HFFc6 (cell line): ENCODE data around the gene PNPLA1. TPM values are rescaled to one million over a fixed set of nuclear protein-coding genes. Genes with fewer than 3 reads are reported as not detected.

ENCODE experiments used
- DNase-seq: peaks from one replicate; pipeline ENCODE4 v3.0.0-alpha.2; 2018
- H3K27ac Mint-ChIP-seq: 2 replicates; pipeline ENCODE4 v1.8.0; 2020; ENCODE audit warnings: mild to moderate bottlenecking, mixed read lengths
- H3K27me3 Mint-ChIP-seq: 2 replicates; pipeline ENCODE4 v1.8.0; 2021; ENCODE audit warnings: mild to moderate bottlenecking, moderate library complexity, mixed read lengths; ENCODE audit not compliant: insufficient read depth
- H3K36me3 Mint-ChIP-seq: 2 replicates; pipeline ENCODE4 v1.8.0; 2021; ENCODE audit warnings: low read depth, mixed read lengths
- H3K4me1 Mint-ChIP-seq: 2 replicates; pipeline ENCODE4 v1.8.0; 2020; ENCODE audit warnings: low read depth, mixed read lengths
- H3K4me3 Mint-ChIP-seq: 2 replicates; pipeline ENCODE4 v1.8.0; 2020; ENCODE audit warnings: mild to moderate bottlenecking, moderate library complexity, mixed read lengths
- H3K9me3 Mint-ChIP-seq: 2 replicates; pipeline ENCODE4 v1.8.0; 2020; ENCODE audit warnings: mild to moderate bottlenecking, mixed read lengths
- total RNA-seq, 6 experiments: library from RNA; stranded (reverse); fragmentation: NEBNext Ultra II Directional; extraction: Animal tissue kit (Norgen Biotek cat#: 25700); gene quantifications; 2 replicates in 1 of 6; 3 replicates in 5 of 6; pipeline ENCODE4 v1.2.3, GENCODE V29; 2021
- TF ChIP-seq, protein P1 (sequence below): fragments of 200-600 bp; sonication (generic); IDR thresholded peaks from 2 replicates; pipeline ENCODE4 v1.5.0; 2021; ENCODE audit warnings: antibody characterized with exemption, mild to moderate bottlenecking

The PNPLA1 gene
- total RNA-seq, 6 experiments from 2014 or later: not detected

DNA sequence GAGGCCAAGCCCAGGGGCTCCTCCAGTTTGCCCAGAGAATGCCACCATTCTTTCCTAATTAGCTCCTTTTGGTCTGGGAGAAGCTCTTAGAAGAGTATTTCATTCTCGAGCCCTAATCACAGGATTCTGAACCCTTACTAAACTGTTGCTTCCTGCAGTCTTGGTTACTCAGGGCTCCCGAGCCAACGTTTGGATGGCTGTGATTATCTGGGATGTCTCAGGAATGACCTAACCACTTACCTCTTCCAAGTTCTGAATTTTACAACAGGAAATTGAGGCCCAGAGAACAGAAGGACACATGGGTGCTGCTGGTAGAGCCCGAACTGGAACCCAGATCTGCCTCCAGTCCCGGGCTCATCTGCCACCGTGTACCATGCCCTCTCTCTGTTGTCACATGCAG is 22.2 kb upstream of the PNPLA1 start:
- Mint-ChIP-seq H3K36me3 (no peaks in the 10 kb centered on the region), H3K9me3 (no peaks in the 10 kb centered on the region), H3K27me3 (peaks cover 2% of the 10 kb centered on the region; the same call in 1 of the 2 replicates), H3K27ac (peak overlapping the region; percentile 84), H3K4me3 (peak overlapping the region; percentile 45; the same call in 1 of the 2 replicates), H3K4me1 (peaks cover 64% of the 10 kb centered on the region)
- TF ChIP-seq, protein P1, sequence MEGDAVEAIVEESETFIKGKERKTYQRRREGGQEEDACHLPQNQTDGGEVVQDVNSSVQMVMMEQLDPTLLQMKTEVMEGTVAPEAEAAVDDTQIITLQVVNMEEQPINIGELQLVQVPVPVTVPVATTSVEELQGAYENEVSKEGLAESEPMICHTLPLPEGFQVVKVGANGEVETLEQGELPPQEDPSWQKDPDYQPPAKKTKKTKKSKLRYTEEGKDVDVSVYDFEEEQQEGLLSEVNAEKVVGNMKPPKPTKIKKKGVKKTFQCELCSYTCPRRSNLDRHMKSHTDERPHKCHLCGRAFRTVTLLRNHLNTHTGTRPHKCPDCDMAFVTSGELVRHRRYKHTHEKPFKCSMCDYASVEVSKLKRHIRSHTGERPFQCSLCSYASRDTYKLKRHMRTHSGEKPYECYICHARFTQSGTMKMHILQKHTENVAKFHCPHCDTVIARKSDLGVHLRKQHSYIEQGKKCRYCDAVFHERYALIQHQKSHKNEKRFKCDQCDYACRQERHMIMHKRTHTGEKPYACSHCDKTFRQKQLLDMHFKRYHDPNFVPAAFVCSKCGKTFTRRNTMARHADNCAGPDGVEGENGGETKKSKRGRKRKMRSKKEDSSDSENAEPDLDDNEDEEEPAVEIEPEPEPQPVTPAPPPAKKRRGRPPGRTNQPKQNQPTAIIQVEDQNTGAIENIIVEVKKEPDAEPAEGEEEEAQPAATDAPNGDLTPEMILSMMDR: no peak
- peak; percentile 61 for DNase-seq

DNA sequence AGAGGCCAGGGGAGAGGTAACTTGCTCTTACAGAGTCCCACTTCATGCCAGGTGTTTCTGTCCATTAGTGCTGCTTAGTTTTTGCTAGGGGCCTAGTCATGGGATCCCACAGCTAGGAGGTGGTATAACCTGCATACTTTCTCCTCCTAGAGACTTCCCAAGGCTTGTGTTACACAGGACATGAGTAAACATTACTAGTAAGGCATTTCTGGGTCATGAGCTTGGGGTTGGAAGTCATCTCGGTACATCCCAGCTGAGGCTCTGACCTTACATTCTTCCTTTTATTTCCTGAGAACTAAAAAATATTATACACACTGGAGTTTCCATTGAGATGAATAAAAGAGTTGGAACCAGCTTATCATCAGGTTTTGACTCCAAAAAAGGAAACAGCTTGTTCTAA is 20.9 kb upstream of the PNPLA1 start:
- Mint-ChIP-seq H3K27ac (peak overlapping the region; percentile 84), H3K9me3 (no peaks in the 10 kb centered on the region), H3K4me3 (no peak overlapping the region), H3K4me1 (peaks cover 64% of the 10 kb centered on the region), H3K27me3 (no peaks in the 10 kb centered on the region; the same call in 1 of the 2 replicates), H3K36me3 (no peaks in the 10 kb centered on the region)
- TF ChIP-seq, protein P1: 0 out of 2 replicates have a peak, but pooled peaks have one; percentile 20
- peak; percentile 20 for DNase-seq

DNA sequence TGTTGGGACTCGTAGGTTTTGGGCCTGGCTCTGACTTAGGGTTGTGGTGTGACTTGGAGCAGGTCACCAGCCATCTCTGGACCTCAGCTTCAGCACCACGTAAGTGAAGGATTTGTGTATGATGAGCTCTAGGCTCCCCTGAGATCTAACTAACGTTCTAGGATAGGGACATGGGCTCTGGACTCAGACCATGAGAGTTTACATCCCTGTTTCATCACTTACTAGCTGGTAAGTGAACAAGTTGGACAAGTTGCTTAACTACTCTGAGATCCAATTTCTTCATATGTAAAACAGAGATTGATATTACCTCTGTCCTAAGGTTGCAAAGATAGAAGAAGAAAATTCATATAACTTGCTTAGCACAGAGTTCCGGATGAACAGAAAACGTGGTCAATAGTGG is 20.3 kb upstream of the PNPLA1 start:
- Mint-ChIP-seq H3K4me3 (no peak overlapping the region), H3K4me1 (peaks cover 63% of the 10 kb centered on the region), H3K36me3 (no peaks in the 10 kb centered on the region), H3K9me3 (no peaks in the 10 kb centered on the region), H3K27me3 (no peaks in the 10 kb centered on the region; the same call in 1 of the 2 replicates), H3K27ac (peak overlapping the region; percentile 84; the same call in 1 of the 2 replicates)
- no peak for DNase-seq
- TF ChIP-seq, protein P1: no peak

DNA sequence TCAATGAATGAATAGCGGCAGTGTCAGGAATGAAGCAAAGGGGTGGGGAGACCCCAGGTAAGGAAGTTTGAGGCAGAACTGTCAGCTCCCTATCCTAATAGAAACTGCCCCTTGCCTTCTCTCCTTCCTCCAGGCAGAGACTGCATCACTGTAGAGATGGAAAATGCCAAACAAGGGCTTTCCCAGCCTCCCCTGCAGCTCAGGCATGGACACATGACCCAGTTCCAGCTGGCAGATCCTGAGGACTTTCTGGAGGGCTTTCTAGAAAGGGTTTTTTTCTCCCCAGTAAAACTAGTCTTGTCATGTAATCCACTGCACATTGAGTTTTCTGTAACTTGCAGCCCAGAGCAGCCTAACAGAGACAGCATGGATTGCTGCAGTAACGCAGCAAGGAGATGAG is 17.9 kb upstream of the PNPLA1 start:
- peaks cover 45% of the 10 kb centered on the region for H3K4me1 Mint-ChIP-seq
- no peaks in the 10 kb centered on the region for H3K36me3 Mint-ChIP-seq
- TF ChIP-seq, protein P1: no peak
- no peak overlapping the region for H3K4me3 Mint-ChIP-seq
- DNase-seq: no peak
- H3K27me3 Mint-ChIP-seq: no peaks in the 10 kb centered on the region; the same call in 1 of the 2 replicates
- no peak overlapping the region for H3K27ac Mint-ChIP-seq
- H3K9me3 Mint-ChIP-seq: no peaks in the 10 kb centered on the region

DNA sequence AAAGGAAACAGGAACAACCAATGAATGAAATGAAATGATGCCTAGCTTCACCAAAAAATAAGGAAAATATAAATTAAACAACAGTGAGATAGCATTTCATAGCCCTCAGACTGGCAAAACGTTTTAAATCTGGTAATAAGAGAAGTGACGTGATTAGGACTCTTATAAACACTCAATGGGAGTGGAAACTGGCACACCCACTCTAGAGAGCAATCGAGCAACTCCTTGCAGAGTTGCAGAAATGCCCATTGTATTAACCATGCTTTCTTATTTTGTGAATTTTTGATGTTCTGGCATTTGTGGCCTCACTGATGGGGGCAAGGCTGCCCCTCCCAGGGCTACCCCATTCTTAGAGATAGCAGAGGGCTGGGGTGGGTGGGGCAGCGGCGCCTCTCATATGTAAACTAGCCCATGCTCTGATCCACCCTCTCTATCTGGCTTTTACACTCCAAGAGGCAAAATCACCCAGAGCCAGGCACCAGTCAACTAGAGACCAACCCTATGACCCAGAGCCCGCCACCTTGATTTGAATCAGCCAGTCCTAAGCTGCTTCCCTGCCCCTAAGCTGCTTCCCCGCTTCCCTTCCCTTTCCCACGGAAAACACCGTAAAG is 6.4 kb upstream of the PNPLA1 start:
- Mint-ChIP-seq H3K36me3 (no peaks in the 10 kb centered on the region), H3K27ac (no peak overlapping the region), H3K9me3 (peaks cover 7% of the 10 kb centered on the region), H3K4me1 (peaks cover 10% of the 10 kb centered on the region), H3K27me3 (peaks cover 19% of the 10 kb centered on the region), H3K4me3 (no peak overlapping the region)
- DNase-seq: no peak
- TF ChIP-seq, protein P1: no peak
